Vagina (tissue), 2 donors: ENCODE results near the gene CRTC2.

Experiments used
- POLR2A ChIP-seq, 2 donors: fragments of 450-650 bp; IDR thresholded peaks; one replicate each; pipeline ENCODE4 v1.6.1; 2017; ENCODE audit warnings: antibody characterized with exemption in 2 of 2, mild to moderate bottlenecking in 2 of 2, moderate library complexity in 2 of 2
- TF ChIP-seq, protein P1 (sequence below), 3 experiments: fragments of 450-650 bp in 2 of 3; fragments of 200-600 bp in 1 of 3; sonication (generic) in 1 of 3; IDR thresholded peaks; one replicate each; pipeline ENCODE4 v1.5.1; 2017 to 2019; ENCODE audit warnings: antibody characterized with exemption in 3 of 3, mild to moderate bottlenecking in 2 of 3, moderate library complexity in 2 of 3

DNA sequence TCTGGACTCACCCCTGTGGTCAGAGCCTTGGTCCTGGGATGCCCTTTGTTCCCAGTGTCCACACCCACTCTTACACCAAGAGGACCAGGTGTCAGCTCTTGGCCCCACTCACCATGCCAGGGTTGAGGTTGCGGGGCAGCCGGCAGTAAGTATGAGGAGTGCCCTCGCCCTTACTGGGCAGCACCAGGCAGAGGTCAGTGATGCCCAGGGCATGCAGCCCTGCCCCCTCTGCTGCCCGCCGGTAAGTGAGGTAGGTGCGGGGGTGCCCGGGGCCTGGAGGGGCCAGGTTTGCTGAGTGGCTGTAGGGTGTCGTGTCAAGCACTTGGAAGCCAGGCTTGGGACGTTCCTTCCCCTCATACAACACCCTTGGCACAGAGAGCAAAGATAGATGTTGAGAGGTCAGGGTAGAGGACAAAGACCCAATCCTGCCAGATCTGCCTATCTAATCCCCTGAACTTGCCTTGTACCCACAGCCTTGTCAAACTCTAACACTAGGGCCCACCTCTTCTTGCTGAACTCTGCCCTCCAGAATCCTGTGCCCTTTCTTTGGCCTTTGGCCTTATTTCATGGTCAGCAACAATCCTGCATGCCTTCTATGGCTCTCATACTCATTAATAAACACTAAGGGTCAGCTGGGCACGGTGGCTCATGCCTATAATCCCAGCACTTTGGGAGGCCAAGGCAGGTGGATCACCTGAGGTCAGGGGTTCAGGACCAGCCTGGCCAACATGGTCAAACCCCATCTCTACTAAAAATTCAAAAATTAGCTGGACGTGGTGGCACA is 15.5 kb downstream of the CRTC2 start:
- TF ChIP-seq POLR2A (IDR thresholded peaks at IDR 0.05): no peak
- TF ChIP-seq, protein P1, sequence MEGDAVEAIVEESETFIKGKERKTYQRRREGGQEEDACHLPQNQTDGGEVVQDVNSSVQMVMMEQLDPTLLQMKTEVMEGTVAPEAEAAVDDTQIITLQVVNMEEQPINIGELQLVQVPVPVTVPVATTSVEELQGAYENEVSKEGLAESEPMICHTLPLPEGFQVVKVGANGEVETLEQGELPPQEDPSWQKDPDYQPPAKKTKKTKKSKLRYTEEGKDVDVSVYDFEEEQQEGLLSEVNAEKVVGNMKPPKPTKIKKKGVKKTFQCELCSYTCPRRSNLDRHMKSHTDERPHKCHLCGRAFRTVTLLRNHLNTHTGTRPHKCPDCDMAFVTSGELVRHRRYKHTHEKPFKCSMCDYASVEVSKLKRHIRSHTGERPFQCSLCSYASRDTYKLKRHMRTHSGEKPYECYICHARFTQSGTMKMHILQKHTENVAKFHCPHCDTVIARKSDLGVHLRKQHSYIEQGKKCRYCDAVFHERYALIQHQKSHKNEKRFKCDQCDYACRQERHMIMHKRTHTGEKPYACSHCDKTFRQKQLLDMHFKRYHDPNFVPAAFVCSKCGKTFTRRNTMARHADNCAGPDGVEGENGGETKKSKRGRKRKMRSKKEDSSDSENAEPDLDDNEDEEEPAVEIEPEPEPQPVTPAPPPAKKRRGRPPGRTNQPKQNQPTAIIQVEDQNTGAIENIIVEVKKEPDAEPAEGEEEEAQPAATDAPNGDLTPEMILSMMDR (IDR thresholded peaks at IDR 0.05): no peak
